DOHH2 (cell line): ENCODE results near the gene KIR2DL4.
"Not testable (repeated sequence)": the region's sequence is repeated elsewhere in the genome, so short reads cannot be mapped to it uniquely, and the experiment has no call there.

Source experiments
- CTCF ChIP-seq: fragments of 200-600 bp; sonication (generic); IDR thresholded peaks from one replicate; pipeline ENCODE4 v1.5.1; 2014; ENCODE audit warnings: antibody characterized with exemption, mild to moderate bottlenecking, low read depth, low read length; ENCODE audit not compliant: poor library complexity, severe bottlenecking
- EZH2phosphoT487 ChIP-seq: fragments of 200-600 bp; sonication (generic); IDR thresholded peaks from 2 replicates; pipeline ENCODE4 v1.6.1; 2017; ENCODE audit warnings: borderline replicate concordance, mild to moderate bottlenecking, antibody characterized with exemption, low read length, moderate library complexity, mixed read lengths

DNA sequence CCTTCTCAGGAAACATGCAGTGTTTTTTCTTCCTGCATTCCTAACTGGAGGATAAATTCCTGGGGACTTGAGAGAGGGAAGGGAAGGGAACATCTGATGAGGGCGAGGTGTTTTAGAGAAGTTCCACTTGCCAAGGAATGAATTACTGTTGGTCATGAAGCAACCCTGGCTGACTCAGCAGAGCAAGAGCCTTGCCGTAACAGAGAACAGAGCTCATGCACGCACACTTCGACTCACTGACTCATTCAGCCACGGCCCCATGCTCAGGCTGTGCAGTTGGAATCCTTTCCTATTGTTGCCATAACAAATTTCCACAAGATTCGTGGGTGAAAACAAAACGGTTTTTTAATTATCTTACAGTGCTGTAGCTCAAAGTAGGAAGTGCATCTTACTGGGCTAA lies 21.9 kb downstream of the KIR2DL4 start:
- TF ChIP-seq CTCF, EZH2phosphoT487: not testable (repeated sequence)
